ENCODE results near the gene DENND4A. TPM values are rescaled to one million over a fixed set of nuclear protein-coding genes. Genes with fewer than 3 reads are reported as not detected.
A peak's percentile ranks its signal among the peaks of the same experiment; 100 is the strongest.
"Not testable (repeated sequence)": the region's sequence is repeated elsewhere in the genome, so short reads cannot be mapped to it uniquely, and the experiment has no call there.

Gene DENND4A
- total RNA-seq, 1 donor from 2014 or later, result 87.2 TPM

DNA sequence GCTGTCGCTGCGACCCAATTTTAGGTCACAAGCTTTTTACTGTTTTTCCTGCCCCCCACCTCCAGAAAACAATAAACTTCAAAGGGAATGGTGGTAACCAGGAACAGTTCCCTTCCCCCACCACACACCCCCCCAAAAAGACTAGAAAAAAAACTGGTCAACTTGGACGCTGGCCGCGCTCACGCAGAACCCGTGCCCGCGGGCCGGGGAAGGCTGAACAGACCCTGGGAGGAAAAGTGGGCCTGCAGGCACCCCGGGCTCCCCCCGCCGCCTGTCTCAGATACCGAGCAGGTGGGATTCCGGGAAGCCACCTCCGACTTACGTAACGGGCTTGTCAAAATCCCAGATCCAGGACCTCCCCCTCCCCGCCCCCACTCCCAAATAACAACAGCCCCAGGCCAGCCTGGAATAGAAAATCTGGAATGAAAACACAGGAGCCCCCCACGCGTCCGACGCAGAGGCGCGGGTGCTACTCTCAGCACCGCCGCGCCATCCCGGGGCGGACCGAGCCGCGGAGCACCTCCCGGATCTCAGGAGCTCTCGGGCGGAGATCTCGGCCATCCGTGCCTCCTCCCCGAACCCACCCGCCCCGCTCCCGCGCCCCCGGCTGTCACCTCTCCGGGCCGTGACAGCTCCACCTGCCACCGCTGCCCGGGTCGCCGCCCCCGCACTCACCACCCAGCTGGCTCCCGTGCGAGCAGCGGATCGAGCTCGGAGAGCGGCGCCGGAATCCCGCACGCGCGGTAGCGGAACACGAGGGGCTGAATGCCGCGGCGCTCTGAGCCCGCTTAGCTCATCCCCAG, 557 bp downstream of the DENND4A start:
- peak; percentile 36 to 43 for DNase-seq (ENCODE audit: low spot score in 2 of 2)
- FAIRE-seq, result no peak

DNA sequence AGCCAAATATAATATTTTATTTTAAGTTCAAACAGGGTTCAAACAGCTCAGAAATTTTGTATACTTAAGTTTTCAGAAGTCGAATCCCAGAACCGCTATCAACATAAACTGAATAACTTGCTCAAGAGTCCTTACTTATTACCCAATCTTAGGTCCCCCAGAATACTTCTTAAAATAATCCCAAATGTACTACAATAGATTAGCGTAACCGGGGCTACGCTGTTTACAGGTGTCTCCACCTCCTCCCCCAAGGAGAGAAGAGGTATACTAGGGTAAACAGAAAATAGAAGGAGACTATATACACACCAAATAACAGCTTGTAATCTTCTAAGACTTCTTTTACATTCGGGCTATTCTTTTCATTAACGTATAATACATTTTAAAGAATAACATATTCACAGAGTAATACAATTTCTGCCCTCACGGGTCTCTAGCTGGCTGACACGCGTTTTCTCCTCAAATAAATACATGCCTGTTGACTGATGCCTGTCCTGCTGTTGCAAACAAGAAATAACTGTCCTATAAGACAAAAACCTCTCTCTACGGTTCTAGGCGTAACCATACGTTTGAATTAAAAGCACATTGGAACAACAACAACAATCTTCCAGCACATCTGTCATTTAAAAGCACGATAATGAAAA, 1.3 kb downstream of the DENND4A start:
- DNase-seq (ENCODE audit: low spot score in 2 of 2) (peak in 1 of 2 donors; percentile 29), FAIRE-seq (no peak)

DNA sequence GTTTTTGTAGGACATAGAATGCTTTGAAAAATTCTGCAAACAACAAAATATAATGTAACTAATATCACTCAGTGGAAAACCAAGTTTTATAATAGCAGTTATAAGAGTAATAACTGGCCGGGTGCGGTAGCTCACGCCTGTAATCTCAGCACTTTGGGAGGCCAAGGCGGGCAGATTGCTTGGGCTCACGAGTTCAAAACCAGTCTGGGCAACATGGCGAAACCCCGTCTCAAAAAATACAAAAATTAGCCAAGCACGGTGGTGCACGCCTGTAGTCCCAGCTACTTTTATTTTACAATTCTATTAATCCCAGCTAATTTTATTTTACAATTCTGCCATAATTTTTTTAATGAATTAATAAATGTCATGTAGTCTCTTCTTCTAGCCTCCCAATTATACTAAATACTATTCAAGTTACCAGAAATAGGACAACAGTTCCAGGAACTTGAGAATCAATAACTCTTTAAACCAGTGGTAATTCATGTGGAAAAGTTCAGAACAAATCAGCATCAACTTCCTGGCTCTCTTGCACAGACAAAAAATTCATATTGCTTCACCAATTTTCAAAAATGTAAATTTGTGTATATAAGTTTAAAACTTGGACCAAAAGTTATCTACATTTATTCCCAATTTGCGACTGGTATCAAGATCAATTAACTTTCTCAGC, 2.2 kb downstream of the DENND4A start:
- DNase-seq (ENCODE audit: low spot score in 2 of 2) (no peak), FAIRE-seq (no peak)

DNA sequence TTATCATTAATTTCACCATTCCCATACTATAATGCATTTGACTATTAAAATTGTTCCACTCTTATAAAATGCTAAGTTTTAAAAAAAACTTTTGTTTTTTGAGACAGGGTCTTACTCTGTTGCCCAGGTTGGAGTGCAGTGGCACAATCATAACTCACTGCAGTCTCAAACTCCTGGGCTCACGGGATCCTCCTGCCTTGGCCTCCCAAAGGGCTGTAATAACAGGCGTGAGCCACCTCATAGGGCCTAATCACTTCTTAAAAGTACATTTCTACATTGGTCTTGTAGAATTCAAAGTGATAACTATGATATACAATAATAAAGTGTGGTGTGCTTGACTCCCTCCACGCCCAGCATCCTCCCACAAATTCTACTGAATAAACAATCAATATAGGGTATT, 3.0 kb downstream of the DENND4A start:
- DNase-seq (ENCODE audit: low spot score in 2 of 2) (no peak), FAIRE-seq (no peak)

DNA sequence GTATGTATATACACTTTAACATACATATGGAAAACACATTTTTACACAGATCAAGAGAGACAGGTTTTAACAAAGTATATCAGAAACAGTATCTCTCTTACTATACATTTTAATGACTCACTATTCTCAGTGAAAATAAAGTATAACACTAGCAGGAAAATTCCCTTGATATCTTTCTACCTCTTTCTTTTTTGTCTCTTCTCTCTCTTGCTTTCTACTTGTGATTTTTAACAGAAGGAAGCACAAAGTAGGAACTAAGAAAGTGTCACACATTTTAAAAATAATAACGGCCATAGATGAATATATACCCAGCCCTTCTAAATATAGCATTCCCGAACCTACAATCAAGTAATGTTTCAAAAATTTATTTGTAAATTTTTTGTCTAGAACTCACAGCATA, 4.8 kb downstream of the DENND4A start:
- FAIRE-seq (no peak), DNase-seq (ENCODE audit: low spot score in 2 of 2) (no peak)

DNA sequence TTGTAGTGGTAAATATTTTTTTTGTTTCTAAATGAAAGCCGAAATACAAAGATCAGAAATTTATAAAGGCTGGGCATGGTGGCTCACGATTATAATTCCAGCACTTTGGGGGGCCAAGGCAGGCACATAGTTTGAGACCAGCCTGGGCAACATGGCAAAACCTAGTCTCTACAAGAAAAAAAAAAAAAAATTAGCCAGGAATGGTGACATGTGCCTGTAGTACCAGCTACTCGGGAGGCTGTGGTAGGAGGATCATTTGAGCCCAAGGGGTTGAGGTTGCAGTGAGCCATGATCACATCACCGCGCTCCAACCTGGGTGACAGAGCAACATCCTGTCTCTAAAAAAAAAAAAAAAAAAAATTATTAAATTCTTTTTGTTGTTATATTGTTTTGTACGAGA, 6.9 kb downstream of the DENND4A start:
- DNase-seq (ENCODE audit: low spot score in 2 of 2), result no peak
- no peak for FAIRE-seq

DNA sequence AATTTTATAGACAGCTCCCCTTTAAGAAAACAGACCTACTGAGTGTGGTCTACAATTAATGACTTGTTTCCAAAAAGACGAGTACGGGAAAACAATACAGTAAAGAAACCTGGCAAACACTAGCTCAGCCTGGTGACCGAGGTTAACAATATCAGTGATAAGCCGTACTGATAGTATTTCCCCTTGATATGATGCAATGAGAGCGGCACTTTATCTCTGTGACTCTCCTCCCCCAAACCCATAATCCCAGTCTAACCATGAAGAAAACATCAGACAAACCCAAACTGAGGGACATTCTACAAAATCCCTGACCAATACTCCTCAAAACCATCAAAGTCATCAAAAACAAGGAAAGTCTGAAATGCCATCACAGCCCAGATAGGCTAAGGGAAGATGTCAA, 8.2 kb downstream of the DENND4A start:
- no peak for DNase-seq (ENCODE audit: low spot score in 2 of 2)
- no peak for FAIRE-seq

DNA sequence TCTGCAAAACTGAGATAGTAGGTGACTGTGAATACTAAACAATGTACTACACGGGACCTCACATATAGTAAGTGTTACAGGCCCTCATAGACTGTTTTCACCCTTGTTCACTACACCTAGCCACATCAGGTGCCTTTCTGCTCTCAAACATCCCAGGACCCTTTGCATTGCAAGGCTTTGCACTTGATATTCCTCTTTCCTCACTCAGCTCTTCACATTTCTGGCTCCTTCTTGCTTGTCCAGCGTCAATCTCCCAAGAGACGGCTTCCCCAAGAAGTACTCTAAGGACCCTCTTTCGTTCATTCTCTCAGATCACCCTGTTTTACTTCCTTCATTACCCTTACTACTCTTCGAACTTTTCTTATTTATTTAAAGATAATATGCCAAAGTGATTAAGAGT, 10.0 kb downstream of the DENND4A start:
- DNase-seq (ENCODE audit: low spot score in 2 of 2), result no peak
- FAIRE-seq, result no peak

DNA sequence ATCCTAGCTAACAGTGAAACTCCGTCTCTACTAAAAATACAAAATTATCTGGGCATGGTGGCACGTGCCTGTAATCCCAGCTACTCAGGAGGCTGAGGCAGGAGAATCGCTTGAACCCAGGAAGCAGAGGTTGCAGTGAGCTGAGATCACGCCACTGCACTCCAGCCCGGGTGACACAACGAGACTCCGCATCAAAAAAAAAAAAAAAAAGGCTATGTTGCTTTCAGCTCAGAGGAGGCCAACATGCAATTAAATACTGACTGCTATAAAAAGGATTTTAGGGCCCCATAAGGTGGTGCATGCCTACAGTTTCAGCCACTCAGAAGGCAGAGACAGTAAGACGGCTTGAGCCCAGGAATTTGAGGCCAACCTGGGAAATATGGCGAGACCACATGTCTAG, 13.4 kb downstream of the DENND4A start:
- DNase-seq (ENCODE audit: low spot score in 2 of 2); FAIRE-seq: not testable (repeated sequence)

DNA sequence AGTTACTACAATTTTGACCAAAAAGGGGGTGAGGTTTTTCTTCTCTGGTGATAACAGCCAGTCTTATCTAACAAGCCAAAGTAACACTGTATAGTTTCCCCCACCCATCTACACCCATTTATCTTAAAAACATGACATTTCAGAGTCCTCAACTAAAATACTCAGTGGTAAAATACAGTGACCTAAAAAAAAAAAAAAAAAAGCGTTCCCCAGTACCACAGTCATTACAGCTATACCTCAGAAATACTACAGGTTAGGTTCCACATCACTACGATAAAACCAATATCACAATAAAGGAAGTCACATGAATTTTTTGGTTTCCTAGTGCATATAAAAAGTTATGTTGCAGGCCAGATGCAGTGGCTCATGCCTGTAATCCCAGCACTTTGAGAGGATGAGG, 13.8 kb downstream of the DENND4A start:
- DNase-seq (ENCODE audit: low spot score in 2 of 2) (no peak), FAIRE-seq (no peak)

DNA sequence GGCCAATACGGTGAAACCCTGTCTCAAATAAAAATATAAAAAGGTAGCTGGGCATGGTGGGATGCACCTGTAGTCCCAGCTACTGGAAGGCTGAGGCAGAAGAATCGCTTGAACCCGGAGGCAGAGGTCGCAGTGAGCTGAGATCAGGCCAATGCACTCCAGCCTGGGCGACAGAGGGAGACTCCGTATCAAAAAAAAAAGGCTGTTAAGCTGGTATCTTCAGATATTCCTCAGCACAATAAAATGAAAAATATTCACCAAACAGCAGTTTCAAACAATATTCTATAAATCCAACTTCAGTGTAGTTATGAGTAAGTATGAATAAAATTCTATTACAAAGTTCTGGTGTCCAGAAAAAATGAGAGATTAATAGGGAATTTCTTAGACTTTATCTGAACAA, 14.2 kb downstream of the DENND4A start:
- DNase-seq (ENCODE audit: low spot score in 2 of 2) (no peak), FAIRE-seq (no peak)

DNA sequence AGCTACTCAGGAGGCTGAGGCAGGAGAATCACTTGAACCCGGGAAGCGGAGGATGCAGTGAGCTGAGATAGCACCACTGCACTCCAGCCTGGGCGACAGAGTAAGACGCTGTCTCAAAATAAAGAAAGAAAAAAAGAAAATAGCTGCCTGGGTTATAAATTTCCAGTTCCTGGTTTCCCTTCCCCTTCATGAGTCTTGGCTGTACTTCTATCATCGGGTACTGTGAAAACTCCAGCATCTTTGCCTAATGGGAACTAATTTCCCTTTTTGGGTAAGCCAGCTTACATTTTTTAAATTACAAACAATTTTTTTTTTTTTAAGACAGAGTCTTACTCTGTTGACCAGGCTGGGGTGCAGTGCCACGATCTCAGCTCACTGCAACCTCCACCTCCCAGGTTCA, 15.0 kb downstream of the DENND4A start:
- no peak for DNase-seq (ENCODE audit: low spot score in 2 of 2)
- FAIRE-seq, result no peak

DNA sequence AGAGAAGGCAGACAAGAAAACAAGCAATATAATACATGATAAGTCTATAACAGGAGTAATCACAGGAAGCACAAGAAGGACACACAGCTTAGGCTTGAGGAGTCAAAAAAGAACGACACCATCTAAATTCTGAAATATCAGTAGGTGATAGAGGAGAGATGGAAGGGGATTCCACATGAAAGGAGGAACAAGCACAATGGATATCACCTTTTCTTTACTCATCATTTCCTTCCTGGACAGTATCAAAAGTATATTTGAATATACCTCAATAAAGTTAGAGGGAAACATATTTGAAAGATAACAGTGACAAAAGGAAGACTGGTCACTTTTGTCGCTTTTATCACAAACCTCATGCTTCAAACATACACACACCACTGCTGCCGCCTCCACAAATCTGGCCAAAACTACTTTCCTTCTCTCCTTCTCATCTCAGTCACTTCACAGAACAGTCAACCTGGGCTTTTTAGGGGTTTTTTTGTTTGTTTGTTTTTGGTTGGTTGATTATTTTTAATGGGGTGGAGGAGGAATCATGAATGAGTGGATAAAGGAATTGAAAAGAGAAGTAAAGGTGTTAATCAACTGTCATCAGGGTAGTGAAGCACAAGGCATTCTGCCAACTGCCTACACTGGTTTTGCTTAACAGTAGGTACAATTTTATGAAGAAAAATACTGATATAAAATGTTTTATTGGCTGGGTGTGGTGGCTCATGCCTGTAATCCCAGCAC, 18.5 kb downstream of the DENND4A start:
- no peak for FAIRE-seq
- DNase-seq (ENCODE audit: low spot score in 2 of 2), result no peak

DNA sequence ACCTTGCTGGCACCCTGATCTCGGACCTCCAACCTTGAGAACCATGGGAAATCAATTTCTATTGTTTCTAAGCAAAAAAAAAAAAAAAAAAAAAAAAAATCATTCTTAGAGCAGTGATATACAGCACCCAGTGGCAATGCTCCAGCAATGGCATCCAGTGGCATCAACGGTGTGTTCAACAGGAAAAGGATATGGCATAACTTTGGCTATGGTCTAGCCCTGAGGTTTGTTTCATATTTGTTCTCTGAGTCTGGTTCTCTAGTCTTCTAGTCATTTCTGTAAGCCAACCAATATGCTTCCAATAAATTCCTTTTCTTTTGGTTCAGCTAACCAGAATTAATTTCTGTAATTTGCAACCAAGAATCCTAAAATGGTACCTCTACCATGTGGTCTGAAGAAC, 19.2 kb downstream of the DENND4A start:
- no peak for DNase-seq (ENCODE audit: low spot score in 2 of 2)
- FAIRE-seq, result no peak

DNA sequence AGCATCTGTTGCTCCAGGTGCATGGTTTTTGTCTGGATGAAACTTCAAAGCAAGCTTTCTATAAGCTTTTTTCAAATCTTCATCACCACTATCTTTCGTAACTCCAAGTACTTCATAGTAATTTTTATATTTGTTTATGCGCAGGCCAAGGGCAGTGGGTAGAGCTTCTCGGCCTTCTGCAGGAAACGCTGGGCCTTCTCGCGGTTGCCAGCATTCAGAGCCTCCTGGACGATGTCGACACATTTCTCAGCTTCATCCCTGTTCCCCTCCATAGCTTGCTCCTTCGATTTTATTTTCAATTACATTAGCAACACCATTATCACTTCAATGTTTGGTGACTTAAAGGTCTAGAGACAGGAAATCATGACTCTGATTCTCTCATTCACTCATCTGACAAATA, 20.2 kb downstream of the DENND4A start:
- FAIRE-seq, result no peak
- DNase-seq (ENCODE audit: low spot score in 2 of 2), result no peak

DNA sequence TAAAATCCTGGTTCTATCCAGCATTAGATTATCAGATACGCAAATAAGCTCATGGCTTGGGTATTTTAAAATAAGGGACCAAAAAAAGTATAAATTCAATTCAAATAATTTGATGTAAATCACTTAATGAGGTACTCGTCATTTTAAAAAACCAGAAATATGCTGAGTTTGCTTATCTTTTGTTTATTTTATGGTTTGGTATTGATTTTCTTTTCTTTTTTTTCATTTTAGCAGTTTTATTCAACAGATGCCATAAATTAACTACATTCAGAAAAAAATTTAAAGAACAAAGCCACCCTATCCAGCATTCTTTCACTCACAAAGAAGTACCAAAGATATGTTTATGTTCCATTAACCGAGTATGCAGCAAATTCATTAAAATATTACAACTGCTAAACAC, 22.6 kb downstream of the DENND4A start:
- DNase-seq (ENCODE audit: low spot score in 2 of 2), result no peak
- FAIRE-seq, result no peak

DNA sequence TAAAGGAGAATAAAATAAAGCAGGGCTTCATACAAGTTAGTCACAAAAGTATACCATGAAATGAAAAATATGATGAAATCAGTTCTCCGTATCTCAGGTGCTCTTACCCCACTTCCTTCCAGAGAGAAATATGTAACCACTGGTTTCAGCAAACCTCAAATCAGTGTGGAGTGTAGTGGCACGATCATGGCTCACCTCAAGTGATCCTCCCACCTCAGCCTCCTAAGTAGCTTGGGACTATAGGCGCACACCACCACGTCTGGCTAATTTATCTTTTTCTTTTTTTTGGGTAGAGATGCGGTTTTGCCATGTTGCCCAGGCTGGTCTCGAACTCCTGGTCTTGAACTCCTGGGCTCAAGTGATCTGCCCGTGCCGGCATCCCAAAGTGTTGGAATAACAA, 24.2 kb downstream of the DENND4A start:
- DNase-seq (ENCODE audit: low spot score in 2 of 2) (no peak), FAIRE-seq (no peak)

DNA sequence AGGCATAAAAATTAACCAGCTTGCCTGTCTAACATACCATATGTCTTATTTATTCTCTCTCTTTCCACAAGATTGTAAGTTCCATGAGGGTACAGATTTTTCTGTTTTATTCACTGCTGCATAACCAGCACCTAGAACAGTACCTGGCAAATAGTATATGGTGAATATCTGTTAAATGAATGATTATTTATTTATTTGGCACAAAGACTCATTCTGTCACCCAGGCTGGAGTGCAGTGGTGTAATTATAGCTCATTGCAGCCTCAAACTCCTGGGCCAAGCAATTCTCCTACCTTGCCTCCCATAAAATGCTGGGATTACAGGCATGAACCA, 24.9 kb downstream of the DENND4A start:
- DNase-seq (ENCODE audit: low spot score in 2 of 2) (no peak), FAIRE-seq (no peak)

DNA sequence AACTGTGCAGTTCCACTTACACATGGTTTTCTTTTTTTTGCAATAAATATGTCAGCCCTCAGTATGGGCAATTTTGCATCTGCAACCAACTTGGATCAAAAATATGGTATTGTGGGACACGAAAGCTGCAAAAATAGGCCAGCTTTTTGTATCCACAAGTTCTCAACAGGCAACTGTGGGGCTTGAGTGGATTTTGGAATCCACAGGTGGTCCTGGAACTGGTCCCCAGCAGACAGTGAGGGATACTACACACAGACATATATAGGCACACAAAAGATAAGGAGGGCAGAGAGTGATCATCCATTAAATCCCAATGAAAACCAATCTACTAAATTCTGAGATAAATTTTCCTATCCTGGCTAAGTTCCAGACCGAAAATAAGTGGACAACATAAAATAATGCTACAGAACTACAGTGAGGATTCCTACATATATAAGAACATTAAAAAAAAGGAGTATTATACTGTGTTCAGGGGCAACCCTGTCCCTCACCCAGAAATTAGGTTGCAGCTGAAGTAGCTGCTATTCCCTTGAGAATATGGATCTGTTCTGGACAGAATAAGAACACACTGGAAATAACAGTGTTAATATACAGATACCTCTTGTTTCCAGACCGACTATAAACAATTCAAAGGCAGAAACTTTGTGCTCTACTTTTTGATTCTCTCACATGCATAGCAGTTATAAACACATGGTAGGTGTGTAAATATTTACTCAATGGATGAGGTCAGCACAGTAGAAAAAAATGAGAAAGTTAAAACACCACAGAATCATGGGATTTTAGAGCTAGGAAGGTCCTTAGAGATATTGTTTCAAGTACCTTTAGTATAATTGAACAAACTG, 25.4 kb downstream of the DENND4A start:
- DNase-seq (ENCODE audit: low spot score in 2 of 2) (peak in 1 of 2 donors; percentile 14), FAIRE-seq (no peak)

DNA sequence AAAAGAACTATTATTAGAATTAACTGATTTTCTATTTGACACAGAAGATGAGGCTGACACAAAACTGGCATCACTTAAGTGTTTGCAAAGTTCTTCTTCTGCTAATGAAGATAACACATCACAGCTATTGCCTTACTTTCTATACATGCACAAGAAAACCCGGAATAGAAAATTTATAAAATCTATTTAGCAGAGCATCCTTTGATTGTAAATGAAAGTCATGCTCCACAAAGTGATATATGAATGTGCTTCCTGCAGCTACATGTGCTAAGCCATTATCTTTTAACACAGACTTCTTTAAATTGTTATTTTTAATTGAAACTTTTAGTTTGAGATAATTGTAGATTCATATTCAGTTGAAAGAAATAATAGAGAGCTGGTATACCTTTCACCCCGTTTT, 27.0 kb downstream of the DENND4A start:
- FAIRE-seq, result no peak
- no peak for DNase-seq (ENCODE audit: low spot score in 2 of 2)
